Activated T-cell treated with anti-CD3 and anti-CD28 coated beads for 1 hour (primary cell): ENCODE measurements around the gene CDKN2AIPNL.
"Not testable (repeated sequence)": the region's sequence is repeated elsewhere in the genome, so short reads cannot be mapped to it uniquely, and the experiment has no call there.

Source experiments
- DNase-seq: peaks from one replicate; pipeline ENCODE4 v3.0.0-alpha.2; 2020; ENCODE audit warnings: low read depth

The CDKN2AIPNL gene

GRCh38 chr5:134437847-134438581 is 26.3 kb upstream of the CDKN2AIPNL start:
- no peak for DNase-seq

DNA sequence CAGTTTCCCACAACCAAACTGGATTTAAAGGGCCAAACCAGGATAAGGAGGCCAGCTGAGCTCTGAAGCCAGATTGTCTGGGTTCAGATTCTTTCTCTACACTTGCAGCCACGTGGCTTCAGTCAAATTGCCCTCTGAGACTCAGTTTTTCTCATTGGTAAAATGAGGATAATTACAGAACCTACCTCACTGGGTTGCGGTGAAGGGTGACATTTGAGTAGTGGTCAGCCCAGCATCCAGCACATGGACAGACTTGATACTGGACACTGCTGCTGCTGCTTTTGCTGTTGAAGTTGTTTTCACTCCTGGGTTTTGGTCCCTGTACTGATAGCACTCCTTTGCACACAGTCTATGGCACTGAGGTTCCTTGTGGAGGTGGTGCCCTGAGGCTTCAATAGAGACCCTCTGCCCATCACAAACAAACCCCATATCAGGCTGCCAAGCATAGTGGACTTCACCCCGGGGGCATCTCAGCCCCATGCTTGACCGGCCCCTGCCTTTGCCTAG is 25.7 kb upstream of the CDKN2AIPNL start:
- no peak for DNase-seq

GRCh38 chr5:134436523-134437339 is 25.1 kb upstream of the CDKN2AIPNL start:
- DNase-seq: peak; percentile 11

- no peak for DNase-seq
Observed at GRCh38 chr5:134435560-134435959, 23.9 kb upstream of the CDKN2AIPNL start.

GRCh38 chr5:134432677-134433359 is 21.1 kb upstream of the CDKN2AIPNL start:
- no peak for DNase-seq

DNA sequence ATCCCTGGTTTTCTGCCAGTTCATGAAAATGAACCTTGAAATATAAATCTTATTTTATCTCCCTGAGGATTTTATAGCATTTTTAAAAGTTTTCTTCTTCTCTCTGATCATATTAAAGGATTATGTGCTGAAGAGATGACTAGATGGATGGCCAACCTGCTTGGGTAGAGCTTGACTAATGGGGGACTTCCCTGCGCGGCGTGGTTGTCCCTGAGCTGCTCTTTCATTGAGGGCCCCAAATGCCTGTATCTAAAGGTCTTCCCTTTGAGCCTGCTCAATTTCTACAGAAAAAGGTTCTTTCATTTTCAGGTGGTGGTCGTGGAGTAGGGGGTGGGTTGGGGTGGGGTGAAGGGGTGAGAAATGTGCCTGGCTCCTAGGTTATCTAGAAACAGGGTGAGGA is 20.5 kb upstream of the CDKN2AIPNL start:
- DNase-seq: no peak

DNA sequence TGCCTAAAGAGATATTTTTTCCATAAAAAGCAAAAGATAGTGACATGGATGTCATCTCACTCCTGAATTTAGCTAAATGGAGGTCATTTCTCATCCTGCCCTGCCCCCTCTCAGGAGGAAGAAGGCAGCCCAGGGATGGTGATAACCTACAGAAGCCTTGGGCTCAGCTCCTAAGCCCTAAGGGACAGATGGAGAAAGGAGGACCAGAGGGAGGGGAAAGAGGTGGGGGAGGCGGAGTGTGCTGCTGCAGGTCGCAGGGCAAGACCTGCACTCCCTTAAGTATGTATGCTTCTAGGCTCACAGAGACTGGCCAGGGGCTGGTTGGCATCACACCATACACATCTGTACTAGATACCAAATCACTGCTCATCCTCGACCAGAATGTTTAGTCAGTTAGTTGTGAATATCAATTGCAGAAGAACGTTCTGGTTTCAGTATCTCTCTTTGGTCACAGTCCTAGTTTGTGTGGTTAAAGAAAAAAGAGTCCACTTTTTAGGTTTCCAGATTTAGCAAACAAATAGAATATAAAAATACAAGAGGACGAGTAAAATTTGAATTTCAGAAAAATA is 18.4 kb upstream of the CDKN2AIPNL start:
- no peak for DNase-seq

DNA sequence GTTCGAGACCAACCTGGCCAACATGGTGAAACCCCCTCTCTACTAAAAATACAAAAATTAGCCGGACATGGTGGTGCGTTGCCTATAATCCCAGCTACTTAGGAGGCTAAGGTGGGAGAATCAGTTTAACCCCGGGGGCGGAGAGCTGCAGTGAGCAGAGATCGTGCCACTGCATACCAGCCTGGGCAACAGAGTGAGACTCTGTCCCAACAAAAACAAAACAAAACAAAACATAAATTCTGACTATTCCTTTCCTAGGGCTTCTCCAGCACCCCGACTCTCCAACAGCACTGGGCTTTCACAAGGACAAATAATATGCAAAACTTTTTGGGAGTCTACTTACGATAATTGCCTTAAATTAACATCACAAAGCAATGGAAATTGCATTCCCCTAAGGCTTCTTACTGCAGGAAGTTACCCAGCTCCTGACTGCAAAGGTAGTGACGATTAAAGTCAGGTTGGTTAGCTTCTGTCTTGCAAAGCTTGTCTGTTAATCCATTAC is 15.9 kb upstream of the CDKN2AIPNL start:
- no peak for DNase-seq

- DNase-seq: no peak
Observed at GRCh38 chr5:134426361-134426760, 14.7 kb upstream of the CDKN2AIPNL start.

DNA sequence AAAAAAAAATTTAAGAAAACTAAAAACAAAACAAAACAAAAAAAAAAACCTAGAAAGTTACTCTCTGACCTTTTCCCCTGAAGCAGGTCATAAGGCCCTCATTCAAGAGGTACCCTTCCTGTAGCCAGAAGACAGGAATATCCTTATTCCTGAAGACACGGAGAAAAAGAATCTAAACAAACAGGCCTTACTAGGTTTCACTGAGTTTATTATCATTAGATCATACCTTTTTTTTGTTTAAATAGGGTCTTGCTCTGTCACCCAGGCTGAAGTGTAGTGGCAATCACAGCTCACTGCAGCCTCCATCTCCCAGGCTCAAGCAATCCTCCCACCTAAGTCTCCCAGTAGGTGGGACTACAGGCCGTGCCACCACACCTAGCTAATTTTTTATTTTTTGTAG is 11.7 kb upstream of the CDKN2AIPNL start:
- DNase-seq: no peak

DNA sequence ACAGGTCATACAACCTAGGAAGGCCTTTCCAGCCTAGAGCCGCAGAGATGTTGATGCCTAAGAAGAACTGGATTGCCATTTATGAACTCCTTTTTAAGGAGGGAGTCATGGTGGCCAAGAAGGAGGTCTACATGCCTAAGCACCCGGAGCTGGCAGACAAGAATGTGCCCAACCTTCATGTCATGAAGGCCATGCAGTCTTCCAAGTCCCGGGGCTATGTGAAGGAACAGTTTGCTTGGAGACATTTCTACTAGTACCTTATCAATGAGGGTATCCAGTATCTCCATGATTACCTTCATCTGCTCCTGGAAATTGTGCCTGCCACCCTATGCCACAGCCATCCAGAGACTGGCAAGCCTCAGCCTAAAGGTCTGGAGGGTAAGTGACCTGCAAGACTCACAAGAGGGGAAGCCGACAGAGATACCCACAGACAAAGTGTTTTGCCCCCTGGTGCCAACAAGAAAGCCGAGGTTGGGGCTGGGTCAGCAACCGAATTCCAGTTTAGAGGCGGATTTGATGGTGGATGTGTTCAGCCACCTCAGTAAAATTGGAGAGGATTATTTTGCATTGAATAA is 11.2 kb upstream of the CDKN2AIPNL start:
- no peak for DNase-seq

DNA sequence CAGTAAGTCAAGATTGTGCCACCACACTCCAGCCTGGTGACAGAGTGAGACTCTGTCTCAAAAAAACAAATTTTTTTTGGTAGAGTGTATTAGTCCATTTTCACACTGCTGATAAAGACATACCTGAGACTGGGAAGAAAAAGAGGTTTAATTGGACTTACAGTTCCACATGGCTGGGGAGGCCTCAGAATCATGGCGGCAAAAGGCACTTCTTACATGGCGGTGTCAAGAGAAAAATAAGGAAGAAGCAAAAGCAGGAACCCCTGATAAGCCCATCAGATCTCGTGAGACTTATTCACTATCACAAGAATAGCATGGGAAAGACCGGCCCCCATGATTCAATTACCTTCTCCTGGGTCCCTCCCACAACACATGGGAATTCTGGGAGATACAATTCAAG is 9.4 kb upstream of the CDKN2AIPNL start:
- DNase-seq: not testable (repeated sequence)

DNA sequence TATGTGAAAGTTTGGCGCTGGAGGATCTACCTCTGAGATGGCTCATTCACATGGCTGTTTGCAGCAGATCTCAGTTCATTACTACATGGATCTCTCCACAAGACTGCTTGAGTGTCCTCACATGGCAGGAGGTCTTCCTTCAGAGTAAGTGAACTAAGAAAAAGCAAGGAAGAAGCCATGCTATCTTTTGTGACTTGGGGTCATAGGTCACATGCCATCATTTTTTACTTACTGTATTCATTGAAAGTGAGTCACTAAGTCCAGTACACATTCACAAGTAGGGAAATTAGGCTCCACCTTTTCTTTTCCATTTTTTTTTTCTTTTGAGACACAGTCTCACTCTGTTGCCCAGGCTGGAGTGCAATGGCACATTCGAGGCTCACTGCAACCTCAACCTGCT is 8.7 kb upstream of the CDKN2AIPNL start:
- DNase-seq: no peak

DNA sequence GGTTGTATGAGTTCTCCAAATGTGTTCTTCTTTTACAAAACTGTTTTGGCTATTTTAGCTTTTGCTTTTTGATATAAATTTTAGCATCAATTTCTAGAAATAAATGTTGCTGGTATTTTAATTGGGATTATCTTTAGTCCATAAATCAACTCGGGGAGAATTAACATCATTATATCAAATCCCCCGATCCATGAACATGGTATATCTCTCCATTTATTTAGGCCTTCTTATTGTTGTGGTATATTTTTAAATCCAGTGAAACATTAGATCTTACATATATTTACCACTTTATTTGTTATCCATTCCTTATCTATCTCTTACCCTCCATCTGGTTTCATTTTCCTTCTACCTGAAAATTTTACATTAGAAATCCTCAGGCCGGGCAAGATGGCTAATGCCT is 7.3 kb upstream of the CDKN2AIPNL start:
- no peak for DNase-seq

DNA sequence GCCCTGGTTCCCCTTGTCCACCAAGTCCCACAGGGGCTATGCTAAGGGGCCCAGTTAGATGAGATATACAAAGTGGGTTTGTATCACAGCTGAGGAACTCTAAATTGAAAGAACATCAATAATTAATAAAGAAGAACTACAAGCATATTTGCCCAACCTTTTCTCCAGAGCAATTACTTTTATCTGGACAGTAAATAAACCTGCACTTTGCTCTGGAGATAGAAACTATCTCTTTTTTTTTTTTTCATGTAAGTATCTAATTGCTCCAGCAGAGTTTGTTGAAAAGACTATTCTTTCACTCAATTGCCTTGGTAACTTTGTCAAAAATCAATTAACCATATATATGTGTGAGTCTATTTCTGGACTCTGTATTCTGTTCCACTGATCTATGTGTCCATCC is 6.0 kb upstream of the CDKN2AIPNL start:
- no peak for DNase-seq

GRCh38 chr5:134413046-134413445 is 1.4 kb upstream of the CDKN2AIPNL start:
- no peak for DNase-seq

DNA sequence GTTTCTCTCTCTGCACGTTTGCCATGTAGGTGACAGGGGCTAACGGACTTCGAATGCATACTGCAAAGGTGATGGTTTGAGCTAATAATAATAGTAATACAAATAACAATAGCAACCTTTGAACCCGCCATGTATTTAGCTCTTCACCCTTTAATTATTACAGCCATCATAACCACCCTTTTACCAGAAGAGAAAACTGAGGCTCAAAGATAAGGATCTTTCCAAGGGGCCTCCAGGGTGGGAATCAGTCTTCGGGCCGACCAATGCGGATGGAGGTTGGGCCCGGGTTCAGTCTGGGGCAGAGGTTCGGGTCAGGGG is 494 bp downstream of the CDKN2AIPNL start:
- no peak for DNase-seq

DNA sequence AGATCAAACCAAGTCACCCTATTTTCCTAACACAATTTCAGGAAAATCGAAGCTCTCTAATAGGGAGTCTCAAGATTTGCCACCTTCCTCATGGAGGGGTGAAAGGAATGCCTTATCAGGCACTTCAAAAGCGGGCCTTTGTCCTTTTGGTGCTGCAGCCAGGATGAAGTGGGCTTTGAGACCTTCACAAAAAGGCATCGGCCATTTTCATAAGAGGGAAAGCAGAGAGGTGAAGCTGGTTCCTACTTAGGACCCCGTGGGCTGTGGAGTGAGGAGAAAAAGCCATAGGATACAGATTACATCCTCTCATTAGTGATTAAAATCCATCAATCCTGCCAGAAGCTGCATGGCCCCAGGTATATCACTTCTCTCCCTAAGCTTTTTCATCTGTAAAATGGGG is 859 bp downstream of the CDKN2AIPNL start:
- no peak for DNase-seq

DNA sequence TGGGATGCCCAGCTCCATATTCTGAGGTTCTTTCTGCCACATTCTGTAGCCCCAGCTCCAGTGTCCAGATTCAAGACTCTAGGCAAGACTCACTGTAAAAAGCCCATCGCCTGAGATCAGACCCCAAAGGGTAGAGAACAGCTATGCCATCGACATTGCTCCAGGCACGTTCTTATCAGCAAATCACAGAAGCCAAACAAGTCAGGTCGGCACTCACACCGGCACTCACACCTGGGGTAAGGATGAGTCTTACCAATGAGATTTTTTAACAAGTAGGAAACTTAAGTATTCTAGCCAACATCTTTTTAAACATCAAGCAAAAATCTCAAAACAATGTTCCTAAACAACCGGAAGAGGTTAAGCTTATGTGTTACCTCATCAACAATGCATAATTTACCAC is 2.4 kb downstream of the CDKN2AIPNL start:
- DNase-seq: no peak

DNA sequence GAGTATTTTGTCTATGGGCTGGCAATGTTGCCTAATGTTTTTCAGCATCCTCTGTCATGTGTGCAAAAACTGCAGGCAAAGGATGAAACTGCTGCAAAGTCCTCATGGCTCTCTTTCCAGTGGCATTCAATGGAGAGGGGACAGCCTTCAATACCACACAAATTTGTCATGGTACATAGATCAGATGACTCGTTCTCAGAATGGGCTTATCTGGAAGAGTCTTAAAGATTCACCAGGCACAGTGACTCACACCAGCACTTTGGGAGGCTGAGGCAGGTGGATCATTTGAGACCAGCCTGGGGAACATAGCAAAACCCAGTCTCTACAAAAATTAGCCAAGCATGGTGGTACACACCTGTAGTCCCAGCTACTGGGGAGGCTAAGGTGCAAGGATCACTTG is 5.3 kb downstream of the CDKN2AIPNL start:
- DNase-seq: no peak

DNA sequence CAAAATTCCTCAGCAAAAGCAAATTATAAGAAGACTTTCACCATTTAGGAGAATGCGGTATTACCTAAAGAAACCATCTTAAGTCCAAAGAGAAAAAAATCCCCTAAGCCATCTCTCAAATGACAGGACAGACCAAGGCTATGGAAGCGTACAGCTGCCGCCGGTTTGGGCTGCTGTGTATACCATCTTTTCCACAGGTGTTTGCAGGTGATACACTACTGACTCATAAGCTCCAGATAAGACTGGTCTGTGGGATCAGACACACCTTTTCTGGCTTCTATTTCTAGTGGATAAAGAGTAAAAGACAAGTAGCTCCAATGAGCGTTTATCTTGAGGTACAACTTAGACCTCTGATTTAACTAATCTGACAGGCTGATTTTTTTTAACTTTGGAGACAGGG is 7.7 kb downstream of the CDKN2AIPNL start:
- DNase-seq: no peak

DNA sequence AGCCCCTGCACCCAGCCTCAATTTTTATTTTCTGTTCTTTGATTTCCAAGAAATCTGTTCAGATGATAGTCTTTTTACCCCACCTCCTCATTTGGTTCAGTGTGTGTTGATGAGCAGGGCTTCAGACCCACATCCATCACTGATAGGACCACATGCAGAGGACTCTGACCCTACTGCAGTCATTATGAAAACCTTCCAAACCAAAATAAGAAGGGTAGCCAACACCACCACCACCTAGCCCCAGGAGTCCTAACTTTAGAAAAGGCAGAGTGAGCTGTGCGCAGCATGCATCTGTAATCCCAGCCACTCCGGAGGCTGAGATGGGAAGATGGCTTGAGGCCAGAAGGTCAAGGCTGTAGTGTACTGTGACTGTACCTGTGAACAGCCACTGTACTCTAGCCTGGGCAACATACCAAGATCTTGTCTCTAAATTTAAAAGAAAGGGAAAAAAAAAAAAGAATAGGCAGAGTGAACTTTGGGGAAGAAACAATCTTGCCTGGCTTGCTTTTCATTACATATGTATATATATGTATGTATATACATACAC is 13.0 kb downstream of the CDKN2AIPNL start:
- no peak for DNase-seq
